SH-SY5Y (cell line): ENCODE measurements around the gene HELZ2.

Experiments used
- GATA2 ChIP-seq: IDR thresholded peaks from 2 replicates; pipeline ENCODE4 v1.6.1; 2011; ENCODE audit warnings: mild to moderate bottlenecking, low read depth, low read length
- GATA3 ChIP-seq: IDR thresholded peaks from 2 replicates; pipeline ENCODE4 v1.6.1; 2011; ENCODE audit warnings: low read depth, mild to moderate bottlenecking, low read length, moderate library complexity

- no peak for TF ChIP-seq GATA2
- TF ChIP-seq GATA3 = no peak
These were observed 30.9 kb downstream of the HELZ2 start for GRCh38 chr20:63543131-63543530.
